GM18499 (cell line): Measurements from ENCODE around the gene PLA2G12B.
"Not testable (repeated sequence)": the region's sequence is repeated elsewhere in the genome, so short reads cannot be mapped to it uniquely, and the experiment has no call there.

Experiments
- ATAC-seq: cut with Tn5 transposase; IDR thresholded peaks from one replicate; pipeline ENCODE4 v1.9.1; 2021; ENCODE audit warnings: moderate number of reproducible peaks; ENCODE audit not compliant: insufficient read depth, unreplicated experiment

PLA2G12B gene

GRCh38 chr10:72943498-72944234, 10.9 kb downstream of the PLA2G12B start:
- no peak for ATAC-seq

DNA sequence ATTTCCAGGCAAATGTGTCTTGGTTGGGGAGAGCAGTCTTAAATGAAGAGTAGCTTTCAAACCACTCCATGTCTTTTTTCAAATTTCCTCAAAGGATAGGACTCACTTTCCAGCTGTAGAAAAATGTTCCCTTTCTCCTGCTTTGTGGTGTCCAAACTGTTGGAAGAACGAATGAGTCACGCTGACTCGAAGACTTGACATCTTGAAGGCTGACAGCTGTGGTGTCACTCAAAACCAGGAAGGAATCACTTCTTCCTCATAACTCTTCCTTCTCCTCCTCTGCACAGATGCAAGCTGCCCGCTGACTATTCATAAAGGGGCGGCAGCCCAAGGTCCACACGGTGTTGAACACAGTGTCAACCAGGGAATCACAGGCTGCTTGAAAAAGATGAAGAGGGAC, 19.2 kb downstream of the PLA2G12B start:
- no peak for ATAC-seq

GRCh38 chr10:72932259-72933015, 22.2 kb downstream of the PLA2G12B start:
- ATAC-seq: no peak

GRCh38 chr10:72930276-72930675, 24.3 kb downstream of the PLA2G12B start:
- no peak for ATAC-seq

DNA sequence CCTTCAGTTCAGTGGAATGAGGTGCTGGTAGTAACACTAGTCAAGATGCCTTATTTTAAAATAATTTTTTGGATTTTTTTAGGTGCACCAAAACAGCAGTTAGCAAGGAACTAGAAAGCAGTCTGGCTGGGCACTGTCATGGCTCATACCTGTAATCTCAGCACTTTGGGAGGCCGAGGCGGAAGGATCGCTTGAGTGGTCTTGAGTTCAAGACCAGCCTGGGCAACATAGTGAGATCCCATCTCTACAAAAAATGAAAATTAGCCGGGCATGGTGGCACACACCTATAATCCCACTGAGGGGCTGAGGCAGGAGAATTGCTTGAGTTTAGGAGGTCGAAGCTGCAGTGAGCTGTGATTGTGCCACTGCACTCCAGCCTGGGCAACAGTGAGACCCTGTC, 25.8 kb downstream of the PLA2G12B start:
- ATAC-seq: no peak

GRCh38 chr10:72927485-72927884, 27.1 kb downstream of the PLA2G12B start:
- no peak for ATAC-seq

DNA sequence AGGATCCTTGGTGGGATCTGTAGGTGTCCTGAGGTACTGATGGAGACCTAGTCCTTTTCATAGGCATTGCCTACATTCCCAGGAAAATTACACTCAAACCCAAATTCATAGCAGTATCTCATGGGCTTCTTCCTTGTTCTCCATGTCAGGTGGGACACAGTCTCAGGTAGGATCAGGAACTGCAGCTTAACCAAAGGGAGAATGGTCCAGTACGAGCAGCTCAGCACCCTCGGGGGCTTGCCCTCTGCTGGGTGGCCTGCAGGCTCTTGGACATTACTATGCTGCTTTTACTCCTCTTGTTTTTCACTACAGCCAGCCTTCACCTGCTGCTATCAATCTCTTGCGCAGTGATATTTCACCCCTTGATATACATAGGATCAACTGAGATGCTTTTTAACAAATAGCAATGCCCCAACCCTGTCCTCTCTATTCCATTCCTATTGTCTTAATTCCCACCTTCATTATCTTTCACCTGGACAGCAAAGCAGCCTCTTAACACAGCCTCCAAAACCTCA, 28.6 kb downstream of the PLA2G12B start:
- ATAC-seq: no peak

GRCh38 chr10:72924351-72924750, 30.3 kb downstream of the PLA2G12B start:
- no peak for ATAC-seq

DNA sequence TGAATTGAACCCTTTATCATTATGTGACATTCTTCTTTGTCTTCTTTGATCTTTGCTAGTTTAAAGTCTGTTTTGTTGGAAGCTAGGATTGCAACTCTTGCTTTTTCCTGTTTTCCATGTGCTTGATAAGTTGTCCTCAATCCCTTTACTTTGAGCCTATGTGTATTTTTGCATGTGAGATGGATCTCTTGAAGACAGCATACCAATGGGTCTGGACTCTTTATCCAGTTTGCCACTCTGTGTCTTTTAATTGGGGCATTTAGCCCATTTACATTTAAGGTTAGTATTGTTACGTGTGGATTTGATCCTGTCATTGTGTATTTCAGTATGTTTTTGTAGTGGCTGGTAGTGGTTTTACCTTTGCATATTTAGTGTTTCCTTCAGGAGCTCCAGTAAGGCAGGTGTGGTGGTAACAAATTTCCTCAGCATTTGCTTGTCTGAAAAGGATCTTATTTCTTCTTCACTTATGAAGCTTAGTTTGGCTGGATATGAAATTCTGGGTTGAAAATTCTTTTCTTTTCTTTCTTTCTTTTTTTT, 33.4 kb downstream of the PLA2G12B start:
- not testable (repeated sequence) for ATAC-seq

GRCh38 chr10:72918352-72918751, 36.3 kb downstream of the PLA2G12B start:
- ATAC-seq: no peak

GRCh38 chr10:72917803-72918332, 36.7 kb downstream of the PLA2G12B start:
- not testable (repeated sequence) for ATAC-seq

GRCh38 chr10:72917201-72917600, 37.4 kb downstream of the PLA2G12B start:
- ATAC-seq: not testable (repeated sequence)

GRCh38 chr10:72913287-72913686, 41.3 kb downstream of the PLA2G12B start:
- no peak for ATAC-seq

DNA sequence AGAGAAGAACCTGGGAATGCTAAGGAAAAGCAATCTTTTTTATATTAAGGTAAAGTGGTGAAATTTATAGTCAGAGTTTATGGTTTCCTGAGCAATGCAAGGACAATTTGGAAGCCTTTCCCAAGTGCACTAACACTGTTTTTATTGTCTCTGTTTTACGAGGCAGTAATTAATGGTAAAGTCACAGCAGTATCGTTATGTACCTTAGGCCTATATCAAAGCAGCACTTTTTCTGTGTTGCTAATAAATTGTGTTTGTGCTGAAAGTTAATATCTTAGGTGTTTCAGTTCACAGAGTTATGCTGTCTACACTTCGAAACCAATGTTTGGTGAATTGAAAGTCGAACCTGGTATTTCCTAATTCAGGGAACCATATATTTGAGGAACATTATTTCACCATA, 41.9 kb downstream of the PLA2G12B start:
- ATAC-seq: no peak

DNA sequence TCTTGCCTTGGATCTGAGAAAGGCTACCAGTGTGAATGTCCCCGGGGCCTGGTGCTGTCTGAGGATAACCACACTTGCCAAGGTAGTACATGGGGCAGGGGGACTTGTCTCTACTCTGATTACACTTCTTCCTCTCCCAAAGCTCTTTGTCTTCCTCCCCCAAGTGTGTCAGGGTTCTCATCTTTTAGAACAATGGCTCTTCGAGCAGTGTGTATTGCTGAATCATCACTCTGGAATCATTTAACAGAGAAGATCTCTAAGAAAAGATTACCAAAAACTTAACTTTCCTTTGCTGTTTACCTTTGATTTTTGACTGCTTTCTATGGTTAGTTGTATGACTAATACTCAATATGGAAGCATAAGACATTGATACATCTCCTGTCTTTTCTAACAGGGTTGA, 42.8 kb downstream of the PLA2G12B start:
- ATAC-seq: no peak

- no peak for ATAC-seq
Measured at GRCh38 chr10:72910705-72911104, 43.9 kb downstream of the PLA2G12B start.

DNA sequence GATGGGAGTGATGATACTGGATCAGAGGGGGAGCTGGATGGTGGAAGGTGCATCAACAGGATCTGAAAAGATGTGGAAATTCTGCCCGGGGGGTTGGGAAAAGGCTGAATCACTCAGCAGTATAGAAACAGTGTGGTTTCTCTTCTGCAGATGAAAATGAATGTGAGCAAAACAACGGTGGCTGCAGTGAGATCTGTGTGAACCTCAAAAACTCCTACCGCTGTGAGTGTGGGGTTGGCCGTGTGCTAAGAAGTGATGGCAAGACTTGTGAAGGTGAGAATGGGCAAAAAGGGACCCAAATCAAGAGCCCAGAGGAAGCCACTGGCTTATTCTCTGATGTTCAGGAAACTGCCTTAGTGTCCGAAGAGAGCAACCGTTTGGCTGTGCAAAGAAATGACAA, 48.2 kb downstream of the PLA2G12B start:
- ATAC-seq: no peak

DNA sequence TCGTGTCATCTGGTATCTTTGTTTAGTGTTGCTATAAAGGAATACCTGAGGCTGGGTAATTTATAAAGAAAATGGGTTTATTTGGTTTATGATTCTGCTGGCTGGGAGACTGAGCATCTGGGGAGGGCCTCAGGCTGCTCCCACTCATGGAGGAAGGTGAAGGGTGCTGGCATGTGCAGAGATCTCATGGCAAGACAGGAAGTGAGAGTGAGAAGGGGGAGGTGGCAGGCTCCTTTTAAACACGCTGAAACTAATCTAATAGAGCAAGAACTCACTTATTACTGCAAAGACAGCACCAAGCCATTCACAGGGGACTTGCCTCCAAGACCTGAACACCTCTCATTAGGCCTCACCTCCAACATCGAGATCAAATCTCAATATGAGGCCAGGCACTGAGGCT, 49.8 kb downstream of the PLA2G12B start:
- no peak for ATAC-seq

GRCh38 chr10:72903941-72904446, 50.6 kb downstream of the PLA2G12B start:
- ATAC-seq: not testable (repeated sequence)

- no peak for ATAC-seq
Measured at GRCh38 chr10:72899545-72899944, 55.1 kb downstream of the PLA2G12B start.

- no peak for ATAC-seq
Measured at GRCh38 chr10:72898616-72899015, 56.0 kb downstream of the PLA2G12B start.
